Body of pancreas (tissue), 4 donors: Measurements from ENCODE around the gene PRR5L. TPM values are rescaled to one million over a fixed set of nuclear protein-coding genes. Genes with fewer than 3 reads are reported as not detected.

Source experiments
- ATAC-seq: fragments of 150-250 bp; one replicate; pipeline ENCODE4 v1.9.1; 2016
- DNase-seq, 4 donors: peaks; one replicate each; pipeline ENCODE4 v3.0.0-alpha.2; 2019
- H3K27ac ChIP-seq, 4 donors: fragments of 200-600 bp; sonication (generic); 1 replicate in 3 of 4; 2 replicates in 1 of 4; pipeline versions ENCODE4 v1.5.1 to v1.6.1; 2016 to 2019; ENCODE audit warnings: mild to moderate bottlenecking in 1 of 4, mixed read lengths in 1 of 4, moderate library complexity in 1 of 4
- H3K27me3 ChIP-seq, 2 donors: fragments of 200-600 bp; sonication (generic); one replicate each; pipeline ENCODE4 v1.6.0; 2016; ENCODE audit warnings: mild to moderate bottlenecking in 1 of 2
- H3K36me3 ChIP-seq, 2 donors: fragments of 200-600 bp; sonication (generic); replicated peaks in 1 of 2; 2 replicates each; pipeline ENCODE4 v1.5.1; 2016; ENCODE audit warnings: low read depth in 2 of 2; ENCODE audit not compliant: insufficient read depth in 1 of 2
- H3K4me1 ChIP-seq: fragments of 200-600 bp; sonication (generic); one replicate; pipeline ENCODE4 v1.6.0; 2016
- H3K4me3 ChIP-seq, 2 donors: fragments of 200-600 bp; sonication (generic); 1 replicate in 1 of 2; 2 replicates in 1 of 2; pipeline ENCODE4 v1.5.1; 2016 to 2019
- H3K9me3 ChIP-seq, 3 donors: fragments of 200-600 bp; sonication (generic); 1 replicate in 2 of 3; 2 replicates in 1 of 3; pipeline ENCODE4 v1.5.1; 2016
- POLR2A ChIP-seq, 3 donors: fragments of 450-650 bp; IDR thresholded peaks; one replicate each; pipeline ENCODE4 v1.6.1; 2016; ENCODE audit warnings: antibody characterized with exemption in 3 of 3, mild to moderate bottlenecking in 2 of 3
- WGBS, 2 donors: methylation state at CpG; one replicate each; pipeline ENCODE4 v1.1.5; 2017; 5-methylcytosine and 5-hydroxymethylcytosine counted together
- intact Hi-C: fragments of 100-400 bp; cut with DNase I; formaldehyde crosslinking; loops from one replicate; pipeline ENCODE4 v1.15.1; 2023
- total RNA-seq, 2 donors: library from RNA; depleted of rRNA; stranded (reverse); fragments of >200 nt; gene quantifications; one replicate each; pipeline ENCODE4 v1.1.0, GENCODE V29; 2016
- TF ChIP-seq, protein P1 (sequence below), 7 experiments: fragments of 450-650 bp in 4 of 7; fragments of 200-600 bp in 3 of 7; sonication (generic) in 3 of 7; IDR thresholded peaks; one replicate each; pipeline ENCODE4 v1.5.1; 2016 to 2019; ENCODE audit warnings: antibody characterized with exemption in 7 of 7

PRR5L gene
- total RNA-seq, 2 donors from 2014 or later = 2.6 to 3.0 TPM

DNA sequence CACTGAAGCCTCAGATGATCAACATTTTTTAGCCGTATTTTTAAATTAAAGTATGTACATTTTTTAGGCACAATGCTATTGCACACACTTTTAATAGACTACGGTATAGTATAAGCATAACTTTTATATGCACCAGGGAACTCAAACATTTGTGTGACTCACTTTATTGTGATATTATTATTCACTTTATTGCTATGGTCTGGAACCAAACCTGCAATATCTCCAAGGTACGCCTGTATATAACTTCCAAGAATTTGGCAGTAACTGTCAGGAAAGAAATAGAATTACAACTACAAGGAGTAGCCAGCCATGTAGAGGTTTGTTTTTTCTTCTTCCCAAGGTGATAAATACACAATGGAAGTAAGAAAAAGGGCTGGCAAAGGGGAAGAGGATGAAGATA, 62.3 kb downstream of the PRR5L start:
- H3K36me3 ChIP-seq = no peaks in the 10 kb centered on the region
- no peak overlapping the region for H3K4me3 ChIP-seq
- WGBS, 2 donors = 83% methylated on average over 3 of the region's 3 CpGs
- ATAC-seq (no peak), DNase-seq (no peak)
- intact Hi-C loops = no loop called here
- no peak for TF ChIP-seq POLR2A (IDR thresholded peaks at IDR 0.05)
- TF ChIP-seq, protein P1, sequence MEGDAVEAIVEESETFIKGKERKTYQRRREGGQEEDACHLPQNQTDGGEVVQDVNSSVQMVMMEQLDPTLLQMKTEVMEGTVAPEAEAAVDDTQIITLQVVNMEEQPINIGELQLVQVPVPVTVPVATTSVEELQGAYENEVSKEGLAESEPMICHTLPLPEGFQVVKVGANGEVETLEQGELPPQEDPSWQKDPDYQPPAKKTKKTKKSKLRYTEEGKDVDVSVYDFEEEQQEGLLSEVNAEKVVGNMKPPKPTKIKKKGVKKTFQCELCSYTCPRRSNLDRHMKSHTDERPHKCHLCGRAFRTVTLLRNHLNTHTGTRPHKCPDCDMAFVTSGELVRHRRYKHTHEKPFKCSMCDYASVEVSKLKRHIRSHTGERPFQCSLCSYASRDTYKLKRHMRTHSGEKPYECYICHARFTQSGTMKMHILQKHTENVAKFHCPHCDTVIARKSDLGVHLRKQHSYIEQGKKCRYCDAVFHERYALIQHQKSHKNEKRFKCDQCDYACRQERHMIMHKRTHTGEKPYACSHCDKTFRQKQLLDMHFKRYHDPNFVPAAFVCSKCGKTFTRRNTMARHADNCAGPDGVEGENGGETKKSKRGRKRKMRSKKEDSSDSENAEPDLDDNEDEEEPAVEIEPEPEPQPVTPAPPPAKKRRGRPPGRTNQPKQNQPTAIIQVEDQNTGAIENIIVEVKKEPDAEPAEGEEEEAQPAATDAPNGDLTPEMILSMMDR (IDR thresholded peaks at IDR 0.05) = no peak
- H3K9me3 ChIP-seq = no peaks in the 10 kb centered on the region
- no peaks in the 10 kb centered on the region for H3K27me3 ChIP-seq
- no peaks in the 10 kb centered on the region for H3K4me1 ChIP-seq
- no peak overlapping the region for H3K27ac ChIP-seq

DNA sequence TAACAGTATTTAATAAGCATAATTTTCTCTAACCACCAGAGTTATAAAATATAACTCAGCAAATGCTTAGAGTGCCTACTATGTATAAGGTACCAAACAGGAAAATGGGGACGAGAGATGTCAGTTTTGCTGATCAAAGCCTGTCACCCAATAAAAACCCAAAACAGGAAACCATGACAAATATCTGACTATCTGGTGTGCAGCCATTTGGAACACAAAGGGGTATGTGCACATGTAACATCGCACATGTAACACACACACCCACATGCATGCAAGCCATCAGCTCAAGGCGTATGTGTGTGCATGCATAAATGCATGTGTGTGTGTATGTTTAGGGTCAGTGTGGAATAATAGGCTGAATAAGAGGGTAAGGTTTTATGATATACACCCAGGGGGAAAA, 64.2 kb downstream of the PRR5L start:
- Histone ChIP-seq H3K4me1 (no peaks in the 10 kb centered on the region), H3K36me3 (no peaks in the 10 kb centered on the region), H3K4me3 (no peak overlapping the region), H3K9me3 (no peaks in the 10 kb centered on the region), H3K27ac (no peak overlapping the region), H3K27me3 (no peaks in the 10 kb centered on the region)
- intact Hi-C loops = no loop called here
- no peak for ATAC-seq
- no peak for DNase-seq
- WGBS, 2 donors = 83 to 88% methylated on average over 3 of the region's 3 CpGs
- TF ChIP-seq, protein P1 (IDR thresholded peaks at IDR 0.05) = no peak
- TF ChIP-seq POLR2A (IDR thresholded peaks at IDR 0.05) = no peak

DNA sequence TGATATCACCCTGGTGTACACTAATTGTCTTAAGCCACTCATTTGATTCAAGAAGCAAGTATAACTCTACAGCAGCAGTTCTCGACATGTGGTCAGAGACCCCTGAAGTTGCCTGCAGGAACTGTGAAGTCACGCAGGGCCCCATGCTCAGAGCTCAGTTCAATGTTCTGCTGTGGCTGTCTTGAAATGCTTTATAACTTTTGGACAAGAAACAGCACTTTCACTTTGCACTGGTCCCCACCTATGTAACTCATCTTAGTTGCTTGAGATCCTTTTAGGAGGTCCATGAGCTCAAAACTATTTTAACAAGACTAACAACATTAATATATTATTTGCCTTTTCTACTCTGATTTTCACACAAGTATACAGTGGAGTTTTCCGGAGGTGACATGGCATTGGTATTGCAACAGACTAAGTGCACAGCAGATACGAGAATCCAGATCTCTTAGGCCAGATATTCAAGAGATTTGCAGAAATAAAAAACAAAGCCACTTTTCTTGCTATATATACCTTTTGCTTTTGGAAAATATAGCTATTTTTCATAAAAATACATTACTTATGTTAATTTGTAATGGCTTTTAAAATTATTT, 64.8 kb downstream of the PRR5L start:
- TF ChIP-seq, protein P1 (IDR thresholded peaks at IDR 0.05) = no peak
- no peak for TF ChIP-seq POLR2A (IDR thresholded peaks at IDR 0.05)
- 68% methylated on average over 4 of the region's 4 CpGs for WGBS, 2 donors
- DNase-seq (no peak), ATAC-seq (no peak)
- no peaks in the 10 kb centered on the region for H3K4me1 ChIP-seq
- no peaks in the 10 kb centered on the region for H3K27me3 ChIP-seq
- intact Hi-C loops = no loop called here
- H3K36me3 ChIP-seq = no peaks in the 10 kb centered on the region
- H3K27ac ChIP-seq = no peak overlapping the region
- H3K9me3 ChIP-seq = no peaks in the 10 kb centered on the region
- no peak overlapping the region for H3K4me3 ChIP-seq

DNA sequence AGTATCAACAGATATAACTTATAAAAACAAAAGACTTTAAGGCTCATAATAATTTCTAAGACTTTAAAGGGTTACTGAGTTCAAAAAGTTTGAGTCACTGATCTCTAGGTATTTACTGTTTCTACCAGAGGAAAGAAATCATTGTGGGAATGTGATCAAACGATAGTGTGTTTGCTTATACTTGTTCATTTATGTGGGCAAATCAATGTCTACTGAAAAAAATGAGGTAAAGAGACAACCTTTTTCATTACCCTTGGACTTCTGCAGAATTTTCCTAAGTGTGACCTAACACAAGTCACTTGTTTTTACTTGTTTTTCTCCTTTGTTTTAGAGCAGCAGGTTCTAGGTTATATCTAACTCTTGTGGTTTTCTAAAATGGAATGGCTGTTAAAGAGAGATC, 65.4 kb downstream of the PRR5L start:
- TF ChIP-seq POLR2A (IDR thresholded peaks at IDR 0.05) = no peak
- TF ChIP-seq, protein P1 (IDR thresholded peaks at IDR 0.05) = no peak
- no peaks in the 10 kb centered on the region for H3K4me1 ChIP-seq
- H3K9me3 ChIP-seq = no peaks in the 10 kb centered on the region
- H3K27ac ChIP-seq = no peak overlapping the region
- H3K36me3 ChIP-seq = no peaks in the 10 kb centered on the region
- no peak overlapping the region for H3K4me3 ChIP-seq
- intact Hi-C loops = no loop called here
- no peaks in the 10 kb centered on the region for H3K27me3 ChIP-seq
- 5 to 15% methylated on average over 1 of the region's 1 CpG for WGBS, 2 donors
- DNase-seq (no peak), ATAC-seq (no peak)

DNA sequence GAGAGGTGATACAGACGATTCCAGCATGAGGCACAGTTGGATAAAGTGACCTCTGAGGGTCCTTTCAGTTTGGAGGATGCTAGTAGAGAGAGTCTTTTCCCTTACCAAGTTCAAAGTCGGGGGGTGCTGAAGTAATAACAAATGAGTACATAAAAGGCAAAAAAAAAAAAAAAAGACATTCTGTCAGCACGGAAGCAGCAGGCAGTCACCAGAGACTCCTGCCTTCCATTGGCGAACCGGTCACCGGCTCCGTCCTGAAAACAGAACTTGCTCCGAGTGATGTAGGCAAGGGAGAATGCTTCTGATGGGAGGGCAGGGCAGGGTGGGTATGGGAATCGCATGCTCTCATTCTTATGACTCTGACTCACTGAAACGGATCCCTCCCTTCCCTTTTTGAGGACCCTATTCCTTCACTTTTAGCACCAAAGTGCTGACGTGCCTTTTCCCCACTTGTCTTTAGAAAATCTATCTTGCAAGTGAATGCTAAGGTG, 65.9 kb downstream of the PRR5L start:
- Histone ChIP-seq H3K4me3 (no peak overlapping the region), H3K4me1 (no peaks in the 10 kb centered on the region)
- WGBS, 2 donors = 13 to 23% methylated on average over 11 of the region's 11 CpGs

More for the DNA sequence above, 65.9 kb downstream of the PRR5L start:
- TF ChIP-seq, protein P1 (IDR thresholded peaks at IDR 0.05) = no peak
- no peak for TF ChIP-seq POLR2A (IDR thresholded peaks at IDR 0.05)
- intact Hi-C loops = no loop called here
- H3K27ac ChIP-seq = no peak overlapping the region
- H3K36me3 ChIP-seq = no peaks in the 10 kb centered on the region
- H3K9me3 ChIP-seq = no peaks in the 10 kb centered on the region
- peak; percentile 38 for ATAC-seq
- H3K27me3 ChIP-seq = no peaks in the 10 kb centered on the region
- DNase-seq = peak in 2 of 4 donors; percentile 12 to 56
